ENCODE measurements around the gene PDIA5. TPM values are rescaled to one million over a fixed set of nuclear protein-coding genes. Genes with fewer than 3 reads are reported as not detected.

PDIA5 gene
- total RNA-seq, 1 experiment from 2014 or later = 50.8 TPM

- no peaks in the 10 kb centered on the region for H3K79me2 ChIP-seq (ENCODE audit: insufficient read depth, low read length)
- DNase-seq (ENCODE audit: low read depth, low spot score) (no peak), ATAC-seq (no peak)
- H3K27ac ChIP-seq (ENCODE audit: low read depth, low read length) = no peak overlapping the region
- RAD21 ChIA-PET (ENCODE audit: low non-redundant PET in 1 of 2, low total read pairs in 2 of 2, uncharacterized antibody in 2 of 2, unreplicated experiment in 2 of 2) = no interaction called here
- intact Hi-C loops (cut with micrococcal nuclease) = loop anchor here (5.0 kb wide), 3 partner anchors 169 to 1479 kb away; partner anchors contain the start of gene POLQ
- peaks cover 4 to 16% of the 10 kb centered on the region in 2 experiments; a peak in 3 of 4 replicates for H3K4me1 ChIP-seq (ENCODE audit: control insufficient read depth in 1 of 2, insufficient read depth in 2 of 2, low read length in 2 of 2)
- H4K20me1 ChIP-seq (ENCODE audit: insufficient read depth) = no peaks in the 10 kb centered on the region
- no peak overlapping the region for H3K4me2 ChIP-seq (ENCODE audit: low read length)
- no peaks in the 10 kb centered on the region for H3K36me3 ChIP-seq (ENCODE audit: control insufficient read depth in 1 of 2, insufficient read depth in 2 of 2, low read length in 2 of 2)
- H3K4me3 ChIP-seq (replicated peaks in 1 of 2; ENCODE audit: low read depth in 1 of 2, low read length in 2 of 2) = no peak overlapping the region
- TF ChIP-seq EZH2 (IDR thresholded peaks at IDR 0.05) (no peak), TCF7L2 (IDR thresholded peaks at IDR 0.05; ENCODE audit: borderline replicate concordance, extremely low read depth, insufficient read depth, insufficient read length) (no peak), ZNF274 (IDR thresholded peaks at IDR 0.05; ENCODE audit: low read depth, low read length) (no peak), FOSL1 (IDR thresholded peaks at IDR 0.05; ENCODE audit: low read depth) (no peak), EGR1 (IDR thresholded peaks at IDR 0.05; ENCODE audit: low read depth) (no peak), ELF1 (IDR thresholded peaks at IDR 0.05; ENCODE audit: borderline replicate concordance, low read depth) (no peak)
- H2AFZ ChIP-seq (ENCODE audit: low read depth, low read length, poor library complexity, severe bottlenecking) = no peak overlapping the region
- BruUV-seq (replicated peaks) = no TSS peak
- H3K27me3 ChIP-seq (ENCODE audit: insufficient read depth, low read length) = peaks cover 23% of the 10 kb centered on the region; the same call in 1 of the 2 replicates
- H3K9ac ChIP-seq (ENCODE audit: low read length) = no peak overlapping the region
- H3K9me2 ChIP-seq (ENCODE audit: insufficient read depth) = no peaks in the 10 kb centered on the region
- CTCF ChIA-PET = no interaction called here
- no peaks in the 10 kb centered on the region for H3K9me3 ChIP-seq (ENCODE audit: control insufficient read depth in 1 of 2, insufficient read depth in 1 of 2, low read depth in 1 of 2, low read length in 2 of 2)
- POLR2A ChIA-PET = no interaction called here
These were observed 40.9 kb upstream of the PDIA5 start for GRCh38 chr3:123025642-123026521.

- Histone ChIP-seq H3K27ac (ENCODE audit: low read depth, low read length) (no peak overlapping the region; the same call in 1 of the 2 replicates), H3K9me2 (ENCODE audit: insufficient read depth) (no peaks in the 10 kb centered on the region), H4K20me1 (ENCODE audit: insufficient read depth) (no peaks in the 10 kb centered on the region), H3K9me3 (ENCODE audit: control insufficient read depth in 1 of 2, insufficient read depth in 1 of 2, low read depth in 1 of 2, low read length in 2 of 2) (no peaks in the 10 kb centered on the region), H3K4me2 (ENCODE audit: low read length) (peak overlapping the region; percentile 84), H2AFZ (ENCODE audit: low read depth, low read length, poor library complexity, severe bottlenecking) (no peak overlapping the region), H3K4me1 (ENCODE audit: control insufficient read depth in 1 of 2, insufficient read depth in 2 of 2, low read length in 2 of 2) (peaks cover 4 to 16% of the 10 kb centered on the region in 2 experiments; a peak in 3 of 4 replicates), H3K36me3 (ENCODE audit: control insufficient read depth in 1 of 2, insufficient read depth in 2 of 2, low read length in 2 of 2) (no peaks in the 10 kb centered on the region), H3K4me3 (replicated peaks in 1 of 2; ENCODE audit: low read depth in 1 of 2, low read length in 2 of 2) (peak overlapping the region; percentile 40 to 58), H3K27me3 (ENCODE audit: insufficient read depth, low read length) (peaks cover 28% of the 10 kb centered on the region; the same call in 1 of the 2 replicates), H3K9ac (ENCODE audit: low read length) (no peak overlapping the region), H3K79me2 (ENCODE audit: insufficient read depth, low read length) (no peaks in the 10 kb centered on the region)
- TF ChIP-seq SIN3A (IDR thresholded peaks at IDR 0.05; ENCODE audit: low read depth) (no peak), JUND (IDR thresholded peaks at IDR 0.05) (no peak), CEBPB (IDR thresholded peaks at IDR 0.05; ENCODE audit: low read depth) (no peak)
- BruUV-seq (replicated peaks) = no TSS peak
- ChIA-PET CTCF (interaction anchor here (1.6 kb wide), 1 partner anchor 634 kb away, joined by 5 read pairs; no protein-coding TSS in a partner anchor), RAD21 (ENCODE audit: low non-redundant PET in 1 of 2, low total read pairs in 2 of 2, uncharacterized antibody in 2 of 2, unreplicated experiment in 2 of 2) (interaction anchor here in 1 of 2 experiments (0.6 kb wide), 2 partner anchors 232 to 268 kb away, joined by 3 to 7 read pairs; no protein-coding TSS in a partner anchor), POLR2A (no interaction called here)
- no peak for ATAC-seq
- DNase-seq (ENCODE audit: low read depth, low spot score) = no peak
- intact Hi-C loops (cut with micrococcal nuclease) = loop anchor here (5.0 kb wide), 3 partner anchors 169 to 1479 kb away; partner anchors contain the start of gene POLQ
These were observed 40.1 kb upstream of the PDIA5 start for GRCh38 chr3:123026565-123027291.

All from HCT116 (cell line).